GM12892 (cell line): ENCODE results near the gene NCBP3.
"Not testable (repeated sequence)": the region's sequence is repeated elsewhere in the genome, so short reads cannot be mapped to it uniquely, and the experiment has no call there.

Experiments
- DNase-seq: peaks from one replicate; pipeline ENCODE4 v3.0.0; 2011; ENCODE audit not compliant: insufficient read length
- FAIRE-seq: peaks from 2 replicates; lab custom pipeline; 2011; peaks lifted over from hg19 to GRCh38; lab: Jason Lieb, UNC
- POLR2A ChIP-seq: IDR thresholded peaks from 2 replicates; pipeline ENCODE4 v1.6.1; 2011; ENCODE audit warnings: low read depth, low read length, control low read depth
- POLR2AphosphoS5 ChIP-seq: IDR thresholded peaks from 2 replicates; pipeline ENCODE4 v1.6.1; 2011; ENCODE audit warnings: low read depth, low read length, control low read depth
- TAF1 ChIP-seq: IDR thresholded peaks from 2 replicates; pipeline ENCODE4 v1.6.1; 2011; ENCODE audit warnings: low read depth, mild to moderate bottlenecking, control low read depth, low read length, borderline replicate concordance

NCBP3 gene

DNA sequence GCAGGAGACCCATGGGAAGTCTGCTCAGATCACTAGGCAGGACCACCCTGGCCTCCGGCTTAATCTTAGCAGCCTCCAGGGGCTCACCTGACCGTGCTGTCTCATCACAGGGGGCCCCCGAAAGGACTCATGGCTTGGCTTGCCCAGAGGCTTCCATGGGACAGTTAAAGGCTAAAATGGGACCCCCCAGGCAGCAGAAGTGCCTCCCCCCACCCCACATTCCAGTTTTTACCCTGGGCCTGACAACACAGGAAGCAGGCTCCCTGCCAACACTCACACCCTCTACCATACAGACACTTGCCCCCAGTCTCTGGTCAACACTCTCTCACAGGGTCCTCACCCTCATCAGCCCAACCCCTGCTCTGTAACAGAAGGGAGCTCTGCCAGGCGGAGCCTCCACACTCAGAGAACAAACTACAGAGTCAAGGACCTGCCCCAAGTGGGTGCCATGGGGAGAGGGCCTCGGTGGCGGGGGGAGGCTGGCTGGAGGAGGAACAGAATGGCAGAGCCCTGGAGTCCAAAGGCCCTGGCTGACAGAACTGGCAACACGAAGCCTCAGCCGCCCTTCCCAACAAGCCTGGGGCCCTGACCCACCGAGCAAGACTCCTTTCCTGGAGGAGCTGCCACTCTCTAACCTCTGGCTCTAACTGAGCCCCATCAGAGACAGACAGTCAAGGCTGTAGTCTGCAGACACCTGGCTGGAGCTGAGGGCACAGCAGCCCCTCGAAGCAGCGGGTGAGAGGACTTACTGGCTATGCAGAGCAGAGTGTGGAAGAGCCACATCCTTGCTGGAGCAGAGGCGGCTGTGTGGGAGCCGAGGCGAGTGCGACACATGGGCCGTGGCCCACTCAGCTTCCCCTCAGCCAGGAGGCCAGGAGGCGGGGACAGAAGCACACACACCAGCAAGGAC is 45.4 kb downstream of the NCBP3 start, which contains the start of gene ITGAE:
TSS of gene ITGAE (minus strand) at position 827 of the 910 bp plus-strand sequence. CDS start at position 783, 44 bp downstream.
- no peak for DNase-seq
- TF ChIP-seq POLR2AphosphoS5 = no peak
- TF ChIP-seq POLR2A = no peak
- TF ChIP-seq TAF1 = no peak
- no peak for FAIRE-seq

GRCh38 chr17:3799181-3799945 is 46.7 kb downstream of the NCBP3 start:
- DNase-seq (no peak), FAIRE-seq (no peak)
- no peak for TF ChIP-seq POLR2AphosphoS5
- no peak for TF ChIP-seq TAF1
- no peak for TF ChIP-seq POLR2A

GRCh38 chr17:3798273-3799180 is 47.5 kb downstream of the NCBP3 start:
- FAIRE-seq (no peak), DNase-seq (no peak)

GRCh38 chr17:3796822-3797170 is 49.2 kb downstream of the NCBP3 start:
- no peak for DNase-seq
- no peak for TF ChIP-seq POLR2A
- no peak for FAIRE-seq

More at GRCh38 chr17:3798273-3799180, 47.5 kb downstream of the NCBP3 start:
- no peak for TF ChIP-seq POLR2AphosphoS5
- peak; percentile 19; the same call in 1 of the 2 replicates for TF ChIP-seq POLR2A
- no peak for TF ChIP-seq TAF1

GRCh38 chr17:3796110-3796821 is 49.8 kb downstream of the NCBP3 start:
- TF ChIP-seq TAF1 (no peak), POLR2AphosphoS5 (no peak), POLR2A (no peak)
- FAIRE-seq (no peak), DNase-seq (peak; percentile 70)

DNA sequence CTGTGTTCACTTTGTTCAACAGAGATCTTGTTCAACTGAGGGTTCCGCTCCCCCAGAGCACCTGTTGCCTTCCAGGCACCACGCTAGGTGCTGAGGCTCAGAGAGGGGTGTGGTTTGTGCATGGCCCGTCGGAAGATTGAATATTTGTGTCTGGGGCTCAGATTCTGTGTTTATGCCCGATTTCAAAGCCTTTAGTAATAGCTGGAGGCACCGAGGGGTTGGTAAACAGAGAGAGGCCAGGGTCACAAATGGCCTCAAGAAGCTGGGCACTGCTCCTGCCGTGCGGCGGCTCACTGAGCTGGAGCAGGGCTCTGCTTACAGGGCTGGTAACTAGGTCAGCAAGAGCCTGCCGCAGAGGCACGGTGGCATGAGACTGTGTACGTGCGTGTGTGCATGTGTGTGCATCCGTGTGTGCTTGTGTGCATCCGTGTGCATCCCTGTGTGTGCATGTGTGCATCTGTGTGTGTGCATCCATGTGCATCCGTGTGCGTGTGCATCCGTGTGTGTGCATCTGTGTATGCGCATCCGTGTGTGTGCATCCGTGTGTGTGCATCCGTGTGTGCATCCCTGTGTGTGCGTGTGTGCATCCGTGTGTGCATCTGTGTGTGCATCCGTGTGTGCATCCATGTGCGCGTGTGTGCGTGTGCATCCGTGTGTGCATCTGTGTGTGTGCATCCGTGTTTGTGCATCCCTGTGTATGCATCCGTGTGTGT is 50.5 kb downstream of the NCBP3 start:
- FAIRE-seq = no peak
- TF ChIP-seq POLR2AphosphoS5 (peak; percentile 53; the same call in 1 of the 2 replicates), TAF1 (no peak), POLR2A (no peak)
- DNase-seq = no peak

GRCh38 chr17:3794557-3795389 is 51.3 kb downstream of the NCBP3 start:
- DNase-seq (no peak), FAIRE-seq (no peak)
- no peak for TF ChIP-seq POLR2A
- no peak for TF ChIP-seq POLR2AphosphoS5
- TF ChIP-seq TAF1 = no peak

- DNase-seq, FAIRE-seq: not testable (repeated sequence)
Observed at GRCh38 chr17:3794152-3794551, 51.9 kb downstream of the NCBP3 start.

DNA sequence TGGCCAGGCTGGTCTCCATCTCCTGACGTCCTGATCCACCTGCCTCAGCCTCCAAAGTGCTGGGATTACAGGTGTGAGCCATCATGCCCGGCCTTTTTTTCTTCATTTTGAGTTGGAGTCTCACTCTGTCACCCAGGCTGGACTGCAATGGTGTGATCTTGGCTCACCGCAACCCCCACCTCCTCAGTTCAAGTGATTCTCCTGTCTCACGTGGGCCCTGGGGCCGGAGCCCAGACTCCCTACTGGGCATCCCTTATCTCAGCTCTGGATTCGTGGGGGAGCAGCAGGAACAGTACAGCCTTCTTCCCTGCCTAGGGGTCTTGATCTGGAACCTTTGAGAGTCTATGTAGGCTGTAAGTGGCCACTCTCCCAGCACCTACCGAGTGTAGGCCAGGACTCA is 52.8 kb downstream of the NCBP3 start:
- FAIRE-seq, DNase-seq: not testable (repeated sequence)

GRCh38 chr17:3792481-3792880 is 53.6 kb downstream of the NCBP3 start:
- FAIRE-seq = no peak
- TF ChIP-seq POLR2A = no peak
- TF ChIP-seq TAF1 = no peak
- no peak for TF ChIP-seq POLR2AphosphoS5
- no peak for DNase-seq
